HepG2 (cell line): Measurements from ENCODE around the gene P3H4. TPM values are rescaled to one million over a fixed set of nuclear protein-coding genes. Genes with fewer than 3 reads are reported as not detected.

ENCODE experiments used
- ATAC-seq: fragments of 200-7000 bp; cut with Tn5 transposase; 3 replicates; pipeline ENCODE4 v1.9.1; 2020; ENCODE audit warnings: mild to moderate bottlenecking, moderate library complexity
- BruUV-seq: library from RNA; stranded (reverse); fragments of 400-500 nt; replicated peaks from 2 replicates; lab custom pipeline; 2021; lab: Mats Ljungman, UMichigan
- CTCF ChIA-PET: fragments of 300-600 bp; formaldehyde crosslinking; extraction: SDS; loops from one replicate; lab custom pipeline; 2021; ENCODE audit warnings: low total read pairs, inconsistent platforms, low intra/inter-chr PET ratio; lab: Yijun Ruan, JAX
- POLR2A ChIA-PET: fragments of 350-600 bp; sonication (Branson Sonifier 250); formaldehyde crosslinking; loops from one replicate; lab custom pipeline; 2020; ENCODE audit warnings: antibody characterized with exemption, inconsistent platforms; lab: Yijun Ruan, JAX
- DNase-seq: peaks from one replicate; pipeline ENCODE4 v3.0.0-alpha.2; 2015; ENCODE audit warnings: low spot score
- FAIRE-seq: peaks from 3 replicates; lab custom pipeline; 2011; peaks lifted over from hg19 to GRCh38; lab: Jason Lieb, UNC
- H2AFZ ChIP-seq: one replicate; pipeline ENCODE4 v1.6.1; 2011; ENCODE audit warnings: low read length, inconsistent platforms
- H3K27ac ChIP-seq: fragments of 300-600 bp; 3 replicates; pipeline ENCODE4 v1.8.0; 2011; ENCODE audit warnings: mixed run types, mild to moderate bottlenecking, mixed read lengths, low read length, inconsistent platforms; ENCODE audit not compliant: insufficient read depth; ENCODE audit errors: extremely low read length
- H3K27me3 ChIP-seq, 2 experiments: fragments of 200-600 bp in 1 of 2; 2 replicates in 1 of 2; 3 replicates in 1 of 2; pipeline versions ENCODE4 v1.6.0 to v1.8.0; 2011; ENCODE audit warnings: low read length in 2 of 2, mild to moderate bottlenecking in 2 of 2, moderate library complexity in 2 of 2, inconsistent platforms in 1 of 2; ENCODE audit not compliant: insufficient read depth in 2 of 2, control insufficient read depth in 1 of 2
- H3K36me3 ChIP-seq, 2 experiments: fragments of 200-600 bp in 1 of 2; replicated peaks in 1 of 2; 2 replicates in 1 of 2; 3 replicates in 1 of 2; pipeline versions ENCODE4 v1.5.1 to v1.8.0; 2011; ENCODE audit warnings: low read length in 2 of 2, inconsistent platforms in 1 of 2; ENCODE audit not compliant: insufficient read depth in 2 of 2, control insufficient read depth in 1 of 2
- H3K4me1 ChIP-seq: 2 replicates; pipeline ENCODE4 v1.5.1; 2012; ENCODE audit warnings: low read length, inconsistent platforms; ENCODE audit not compliant: insufficient read depth
- H3K4me2 ChIP-seq: 2 replicates; pipeline ENCODE4 v1.6.0; 2011; ENCODE audit warnings: low read depth, low read length, inconsistent platforms
- H3K4me3 ChIP-seq, 3 experiments: fragments of 200-600 bp in 1 of 3; sonication (generic), shearing (Covaris generic) in 1 of 3; replicated peaks in 1 of 3; 2 replicates each; pipeline ENCODE4 v1.5.1; 2011 to 2016; ENCODE audit warnings: low read length in 3 of 3, inconsistent platforms in 2 of 3, low read depth in 2 of 3, mild to moderate bottlenecking in 2 of 3, control low read depth in 1 of 3, mixed read lengths in 1 of 3; ENCODE audit not compliant: insufficient read depth in 1 of 3
- H3K79me2 ChIP-seq: one replicate; pipeline ENCODE4 v1.6.1; 2011; ENCODE audit warnings: low read length, inconsistent platforms; ENCODE audit not compliant: insufficient read depth
- H3K9ac ChIP-seq: 2 replicates; pipeline ENCODE4 v1.6.0; 2011; ENCODE audit warnings: mild to moderate bottlenecking, low read depth, low read length, inconsistent platforms; ENCODE audit not compliant: insufficient read depth
- H3K9me3 ChIP-seq: 2 replicates; pipeline ENCODE4 v1.5.1; 2012; ENCODE audit warnings: mild to moderate bottlenecking, low read length
- H4K20me1 ChIP-seq: 2 replicates; pipeline ENCODE4 v1.6.0; 2011; ENCODE audit warnings: inconsistent platforms, mild to moderate bottlenecking, low read length, moderate library complexity; ENCODE audit not compliant: insufficient read depth
- AGO1 ChIP-seq: fragments of 200-400 bp; formaldehyde crosslinking; IDR thresholded peaks from 2 replicates; pipeline ENCODE4 v1.6.1; 2017; ENCODE audit warnings: mild to moderate bottlenecking, low read depth, low read length, moderate library complexity; ENCODE audit not compliant: poor library complexity, severe bottlenecking
- ATF1 ChIP-seq: IDR thresholded peaks from 2 replicates; pipeline ENCODE4 v1.6.1; 2016; ENCODE audit warnings: mild to moderate bottlenecking, control low read depth
- DNMT1 ChIP-seq: sonication (generic); formaldehyde crosslinking; IDR thresholded peaks from 2 replicates; pipeline ENCODE4 v1.5.1; 2020; ENCODE audit warnings: mild to moderate bottlenecking, missing genetic modification reagents
- DPF2 ChIP-seq: sonication (generic); formaldehyde crosslinking; IDR thresholded peaks from 2 replicates; pipeline ENCODE4 v1.4.0; 2020; ENCODE audit warnings: mild to moderate bottlenecking, low read depth, missing genetic modification reagents, borderline replicate concordance
- KDM3A ChIP-seq: IDR thresholded peaks from 2 replicates; pipeline ENCODE4 v1.6.1; 2018; ENCODE audit warnings: low read depth, missing compliant biosample characterization
- NONO ChIP-seq, 2 experiments: fragments of 450-650 bp in 1 of 2; sonication (generic) in 1 of 2; formaldehyde crosslinking in 1 of 2; IDR thresholded peaks in 1 of 2; conservative IDR thresholded peaks in 1 of 2; 2 replicates each; pipeline versions ENCODE4 v1.6.1 to v1.8.0; 2017 to 2022; ENCODE audit warnings: mild to moderate bottlenecking in 1 of 2, missing genetic modification reagents in 1 of 2, moderate library complexity in 1 of 2
- POLR2AphosphoS2 ChIP-seq: IDR thresholded peaks from 2 replicates; pipeline ENCODE4 v1.6.1; 2011; ENCODE audit warnings: low read depth, low read length, improper control_type of control experiment
- ZFP91 ChIP-seq: sonication (generic); formaldehyde crosslinking; IDR thresholded peaks from 2 replicates; pipeline ENCODE4 v1.9.0; 2022; ENCODE audit warnings: missing genetic modification reagents, mild to moderate bottlenecking, borderline replicate concordance
- ZNF280B ChIP-seq: sonication (generic); formaldehyde crosslinking; IDR thresholded peaks from 2 replicates; pipeline ENCODE4 v1.5.0; 2020; ENCODE audit warnings: missing genetic modification reagents, mild to moderate bottlenecking, borderline replicate concordance
- ZNF280D ChIP-seq: sonication (generic); formaldehyde crosslinking; IDR thresholded peaks from 2 replicates; pipeline ENCODE4 v1.5.1; 2020; ENCODE audit warnings: mild to moderate bottlenecking, missing genetic modification reagents
- ZNF552 ChIP-seq: sonication (generic); formaldehyde crosslinking; IDR thresholded peaks from 2 replicates; pipeline ENCODE4 v1.9.0; 2022; ENCODE audit warnings: missing genetic modification reagents, mild to moderate bottlenecking, borderline replicate concordance
- ZNF576 ChIP-seq: sonication (generic); formaldehyde crosslinking; IDR thresholded peaks from 2 replicates; pipeline ENCODE4 v1.4.0; 2020; ENCODE audit warnings: mild to moderate bottlenecking, missing genetic modification reagents
- ZNF713 ChIP-seq: sonication (generic); formaldehyde crosslinking; IDR thresholded peaks from 2 replicates; pipeline ENCODE4 v1.4.0; 2020; ENCODE audit warnings: mild to moderate bottlenecking, missing genetic modification reagents
- WGBS: methylation state at CpG from one replicate; pipeline ENCODE4 v1.1.6; 2017; ENCODE audit warnings: low lambda C conversion rate; 5-methylcytosine and 5-hydroxymethylcytosine counted together
- in situ Hi-C: cut with HindIII; loops from 2 replicates; pipeline ENCODE4 v1.10.0; 2017; ENCODE audit warnings: low pct_unique_long_range_greater_than_20kb; ENCODE audit not compliant: extremely low pct_ligation_motif_present
- intact Hi-C: fragments of 100-400 bp; cut with micrococcal nuclease; formaldehyde crosslinking; loops from one replicate; pipeline ENCODE4 v1.10.0; 2022; ENCODE audit not compliant: unreplicated experiment
- polyA plus RNA-seq, 8 experiments: library from polyadenylated mRNA; depleted of rRNA in 3 of 8; stranded (reverse) in 7 of 8; unstranded in 1 of 8; fragments of >200 nt; fragmentation: Illumina TruSeq in 4 of 8; extraction: Trizol in 4 of 8; gene quantifications; 2 replicates each; pipeline versions ENCODE4 v1.2.1 to v1.2.3, GENCODE V29; 2011 to 2016; ENCODE audit warnings: low read depth in 4 of 8, missing spikeins in 1 of 8, mixed read lengths in 1 of 8; ENCODE audit not compliant: insufficient read depth in 1 of 8
- total RNA-seq, 5 experiments: library from RNA; depleted of rRNA; stranded (reverse); fragments of >200 nt; fragmentation: Illumina TruSeq; extraction: Trizol; gene quantifications; 2 replicates each; pipeline ENCODE4 v1.2.3, GENCODE V29; 2016; ENCODE audit warnings: low read depth in 1 of 5

The P3H4 gene
- total and polyA plus RNA-seq, 2 of the 13 experiments (the other 11 are each of a cell fraction or from before 2014, with no cell fraction given), result 37.1 to 50.6 TPM

GRCh38 chr17:41822216-41823140 lies 10.7 kb upstream of the P3H4 start (continued):
- TF ChIP-seq ZNF280B (CRISPR knock-in tag), result no peak

- no peak for DNase-seq
- Histone ChIP-seq H3K79me2 (peaks cover 7% of the 10 kb centered on the region), H3K27ac (no peak overlapping the region), H3K9ac (no peak overlapping the region), H3K4me1 (peaks cover 42% of the 10 kb centered on the region), H4K20me1 (peaks cover 9% of the 10 kb centered on the region; the same call in 1 of the 2 replicates), H3K4me3 (no peak overlapping the region), H3K4me2 (no peak overlapping the region), H3K9me3 (no peaks in the 10 kb centered on the region), H3K36me3 (peaks cover 25 to 56% of the 10 kb centered on the region in 2 experiments), H2AFZ (no peak overlapping the region), H3K27me3 (no peaks in the 10 kb centered on the region)
- no TSS peak for BruUV-seq
- no peak for FAIRE-seq
- WGBS, result 91% methylated on average over 14 of the region's 14 CpGs
- intact Hi-C loops, result no loop called here
- in situ Hi-C loops, result no loop called here
- CTCF ChIA-PET, result no interaction called here
- peak; percentile 2; the same call in 2 of the 3 replicates for ATAC-seq
- POLR2A ChIA-PET, result interaction anchor here (1.6 to 1.8 kb wide), 3 partner anchors 9 to 138 kb away, joined by 7 to 10 read pairs (median 7); partner anchors contain the start of genes FKBP10 and P3H4
- no peak for TF ChIP-seq DNMT1 (CRISPR knock-in tag)
- no peak for TF ChIP-seq DPF2 (CRISPR knock-in tag)
- TF ChIP-seq POLR2AphosphoS2, result peak; percentile 25; the same call in 1 of the 2 replicates
- TF ChIP-seq ATF1 (CRISPR knock-in tag), result no peak
- TF ChIP-seq ZNF713, result no peak
- no peak for TF ChIP-seq KDM3A (CRISPR knock-in tag)
- TF ChIP-seq AGO1, result peak; percentile 24
- TF ChIP-seq NONO (IDR thresholded peaks at IDR 0.05), result no peak
- TF ChIP-seq NONO (CRISPR knock-in tag; conservative IDR thresholded peaks at IDR 0.05), result no peak
- no peak for TF ChIP-seq ZNF576
- TF ChIP-seq ZFP91 (CRISPR knock-in tag), result 0 out of 2 replicates have a peak, but pooled peaks have one; percentile 3
- TF ChIP-seq ZNF280D, result no peak
- no peak for TF ChIP-seq ZNF552 (CRISPR knock-in tag)
Observed at GRCh38 chr17:41821776-41822175, 10.0 kb upstream of the P3H4 start.
